K562 (cell line): ENCODE measurements around the gene CELF4. TPM values are rescaled to one million over a fixed set of nuclear protein-coding genes. Genes with fewer than 3 reads are reported as not detected.

ENCODE experiments used
- ATAC-seq: fragments of 200-7000 bp; cut with Tn5 transposase; 3 replicates; pipeline ENCODE4 v1.9.1; 2020; ENCODE audit warnings: moderate library complexity
- BruUV-seq: library from RNA; stranded (reverse); fragments of 400-500 nt; replicated peaks from 2 replicates; lab custom pipeline; 2021; lab: Mats Ljungman, UMichigan
- CTCF ChIA-PET: fragments of 300-600 bp; formaldehyde crosslinking; extraction: SDS; loops from one replicate; lab custom pipeline; 2021; ENCODE audit warnings: low intra/inter-chr PET ratio; lab: Yijun Ruan, JAX
- POLR2A ChIA-PET: fragments of 300-600, 350-650 bp; sonication (Branson Sonifier 250); formaldehyde crosslinking; extraction: SDS; loops from one replicate; lab custom pipeline; 2021; ENCODE audit warnings: antibody characterized with exemption, inconsistent platforms; lab: Yijun Ruan, JAX
- DNase-seq, 4 experiments: peaks; one replicate each; pipeline versions ENCODE4 v3.0.0 to v3.0.0-alpha.2; 2011 to 2018; ENCODE audit warnings: low spot score in 3 of 4, mixed read lengths in 3 of 4; ENCODE audit errors: extremely low read depth in 1 of 4
- FAIRE-seq: peaks from 2 replicates; lab custom pipeline; 2011; peaks lifted over from hg19 to GRCh38; lab: Jason Lieb, UNC
- H2AFZ ChIP-seq: 2 replicates; pipeline ENCODE4 v1.6.0; 2011; ENCODE audit warnings: low read depth, low read length, control low read depth, inconsistent platforms
- H3K27ac ChIP-seq: fragments of 200-600 bp; 3 replicates; pipeline ENCODE4 v1.8.0; 2011; ENCODE audit warnings: low read depth, mild to moderate bottlenecking, control low read depth, inconsistent platforms, low read length, moderate library complexity, mixed read lengths; ENCODE audit errors: extremely low read depth
- H3K27me3 ChIP-seq, 2 experiments: fragments of 300-600 bp in 1 of 2; 2 replicates in 1 of 2; 3 replicates in 1 of 2; pipeline versions ENCODE4 v1.6.0 to v1.8.0; 2011; ENCODE audit warnings: inconsistent platforms in 2 of 2, low read length in 2 of 2, mild to moderate bottlenecking in 1 of 2, mixed read lengths in 1 of 2, moderate library complexity in 1 of 2; ENCODE audit not compliant: control insufficient read depth in 2 of 2, insufficient read depth in 2 of 2
- H3K36me3 ChIP-seq: fragments of 300-600 bp; 3 replicates; pipeline ENCODE4 v1.8.0; 2011; ENCODE audit warnings: mild to moderate bottlenecking, low read length, inconsistent platforms; ENCODE audit not compliant: control insufficient read depth, insufficient read depth
- H3K4me1 ChIP-seq, 2 experiments: fragments of 200-600 bp in 1 of 2; replicated peaks in 1 of 2; 2 replicates in 1 of 2; 3 replicates in 1 of 2; pipeline versions ENCODE4 v1.5.1 to v1.8.0; 2011; ENCODE audit warnings: inconsistent platforms in 2 of 2, low read length in 2 of 2, mild to moderate bottlenecking in 1 of 2, mixed read lengths in 1 of 2, moderate library complexity in 1 of 2; ENCODE audit not compliant: control insufficient read depth in 2 of 2, insufficient read depth in 2 of 2
- H3K4me2 ChIP-seq: 2 replicates; pipeline ENCODE4 v1.6.1; 2011; ENCODE audit warnings: low read length, control low read depth, inconsistent platforms, mixed read lengths; ENCODE audit not compliant: insufficient read depth
- H3K4me3 ChIP-seq: fragments of 200-600 bp; sonication (generic), shearing (Covaris generic); 2 replicates; pipeline ENCODE4 v1.5.1; 2016; ENCODE audit warnings: control low read depth, inconsistent platforms
- H3K79me2 ChIP-seq: fragments of 200-600 bp; 3 replicates; pipeline ENCODE4 v1.8.0; 2011; ENCODE audit warnings: low read length, inconsistent platforms; ENCODE audit not compliant: control insufficient read depth, insufficient read depth
- H3K9ac ChIP-seq, 2 experiments: 2 replicates each; pipeline versions ENCODE4 v1.6.0 to v1.6.1; 2011; ENCODE audit warnings: low read depth in 2 of 2, low read length in 2 of 2, control low read depth in 1 of 2, inconsistent platforms in 1 of 2, mild to moderate bottlenecking in 1 of 2, mixed read lengths in 1 of 2; ENCODE audit not compliant: insufficient read depth in 1 of 2
- H3K9me1 ChIP-seq: one replicate; pipeline ENCODE4 v1.6.0; 2011; ENCODE audit warnings: inconsistent platforms, mild to moderate bottlenecking, low read length, moderate library complexity; ENCODE audit not compliant: control insufficient read depth, insufficient read depth
- H3K9me3 ChIP-seq: replicated peaks from 2 replicates; pipeline ENCODE4 v1.5.1; 2011; ENCODE audit warnings: low read depth, low read length, inconsistent platforms; ENCODE audit not compliant: control insufficient read depth, insufficient read depth
- H4K20me1 ChIP-seq: replicated peaks from 2 replicates; pipeline ENCODE4 v1.6.1; 2011; ENCODE audit warnings: low read length, inconsistent platforms, mixed read lengths; ENCODE audit not compliant: control insufficient read depth, insufficient read depth
- CCNT2 ChIP-seq: IDR thresholded peaks from 2 replicates; pipeline ENCODE4 v1.6.1; 2011; ENCODE audit warnings: borderline replicate concordance, low read depth, mild to moderate bottlenecking, moderate library complexity, mixed read lengths, low read length; ENCODE audit not compliant: insufficient read length; ENCODE audit errors: extremely low read depth
- MTA3 ChIP-seq: fragments of 450-650 bp; formaldehyde crosslinking; IDR thresholded peaks from 2 replicates; pipeline ENCODE4 v1.6.1; 2017; ENCODE audit warnings: mild to moderate bottlenecking, borderline replicate concordance
- PHF8 ChIP-seq: fragments of 200-600 bp; sonication (generic); IDR thresholded peaks from 2 replicates; pipeline ENCODE4 v1.6.1; 2012; ENCODE audit warnings: mixed run types, mild to moderate bottlenecking, inconsistent platforms, low read length, moderate library complexity, borderline replicate concordance
- POLR2G ChIP-seq: fragments of 200-400 bp; formaldehyde crosslinking; IDR thresholded peaks from 2 replicates; pipeline ENCODE4 v1.6.1; 2017; ENCODE audit warnings: low read depth, mild to moderate bottlenecking, antibody characterized with exemption, low read length, moderate library complexity
- RBFOX2 ChIP-seq: fragments of 200-400 bp; formaldehyde crosslinking; IDR thresholded peaks from 2 replicates; pipeline ENCODE4 v1.6.1; 2017; ENCODE audit warnings: low read depth, mild to moderate bottlenecking, low read length, moderate library complexity
- VEZF1 ChIP-seq: fragments of 200-800 bp; sonication (Bioruptor generic); IDR thresholded peaks from 2 replicates; pipeline ENCODE4 v1.6.1; 2017; ENCODE audit warnings: missing genetic modification characterization, missing compliant biosample characterization
- ZFX ChIP-seq: sonication (generic); formaldehyde crosslinking; IDR thresholded peaks from 2 replicates; pipeline ENCODE4 v1.8.0; 2022; ENCODE audit warnings: mild to moderate bottlenecking, missing genetic modification reagents, moderate library complexity
- WGBS: fragments of 100-300 bp; shearing (Covaris generic); methylation state at CpG from one replicate; pipeline ENCODE4 v1.1.6; 2016; ENCODE audit warnings: low coverage, mixed read lengths; ENCODE audit not compliant: insufficient coverage; ENCODE audit errors: missing lambda C conversion rate; 5-methylcytosine and 5-hydroxymethylcytosine counted together
- in situ Hi-C: fragments of 300-500 bp; cut with MboI; formaldehyde crosslinking; loops from 4 replicates; pipeline ENCODE4 v1.15.0; 2018; ENCODE audit warnings: inconsistent platforms, mixed read lengths
- intact Hi-C: fragments of 100-400 bp; cut with micrococcal nuclease; formaldehyde crosslinking; loops from 2 replicates; pipeline ENCODE4 v1.14.2; 2022
- polyA plus RNA-seq, 8 experiments: library from polyadenylated mRNA; depleted of rRNA in 4 of 8; stranded (reverse) in 5 of 8; unstranded in 3 of 8; fragments of >200 nt; fragmentation: Nextera tagmentation in 2 of 8; fragmentation: Illumina TruSeq in 1 of 8; extraction: Ambion mirVana in 2 of 8; extraction: Trizol in 1 of 8; gene quantifications; 2 replicates each; pipeline versions ENCODE4 v1.2.1 to v1.2.3, GENCODE V29; 2011 to 2014; ENCODE audit warnings: inconsistent platforms in 1 of 8, missing spikeins in 1 of 8
- total RNA-seq, 7 experiments: library from RNA; depleted of rRNA in 6 of 7; stranded (reverse); fragments of >200 nt in 6 of 7; fragmentation: Illumina TruSeq in 2 of 7; extraction: Trizol in 2 of 7; gene quantifications; 2 replicates each; pipeline versions ENCODE4 v1.2.1 to v1.2.3, GENCODE V29; 2011 to 2021; ENCODE audit warnings: low replicate concordance in 1 of 7
- TF ChIP-seq, protein P1 (sequence below): sonication (generic); formaldehyde crosslinking; IDR thresholded peaks from 2 replicates; pipeline ENCODE4 v1.9.0; 2022; ENCODE audit warnings: mild to moderate bottlenecking, missing genetic modification reagents

The CELF4 gene
- total and polyA plus RNA-seq, 9 of the 15 experiments (the other 6 are each of a cell fraction or from before 2014, with no cell fraction given) = 0.04 to 0.24 (median 0.07) TPM; not detected in 3

DNA sequence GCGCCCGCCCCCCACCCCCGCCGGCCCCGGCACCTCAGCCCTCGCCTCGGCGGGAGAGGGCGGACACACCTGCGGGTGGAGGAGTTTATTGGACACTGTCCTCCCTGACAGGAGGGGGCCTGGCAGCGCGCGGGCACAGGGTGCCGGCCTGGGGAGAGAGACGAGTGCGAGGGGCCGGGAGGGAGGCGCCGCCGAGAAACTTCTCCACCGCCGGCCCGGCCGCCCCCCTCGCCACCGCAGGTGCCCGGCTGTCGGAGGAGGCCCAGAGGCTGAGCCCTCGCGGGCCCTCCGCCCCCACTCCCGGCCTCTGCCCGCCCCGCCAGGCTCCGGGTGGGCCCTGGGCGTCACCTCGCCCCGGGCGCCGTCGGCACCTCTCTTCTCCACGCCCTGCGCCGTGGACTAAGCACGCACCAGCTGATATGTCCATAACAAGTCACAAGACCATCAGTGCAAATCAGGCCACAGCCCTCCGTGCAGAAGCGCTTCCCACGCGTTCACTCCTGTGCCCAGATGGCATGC lies 311.3 kb downstream of the CELF4 start:
- Histone ChIP-seq H3K4me3 (peak overlapping the region; percentile 36), H3K9me3 (no peaks in the 10 kb centered on the region), H3K36me3 (no peaks in the 10 kb centered on the region), H4K20me1 (peaks cover 2% of the 10 kb centered on the region; the same call in 1 of the 2 replicates), H3K9ac (peak overlapping the region in 1 of 2 experiments; percentile 85; a peak in 3 of 4 replicates), H3K27me3 (peaks cover 3 to 20% of the 10 kb centered on the region in 2 experiments; a peak in 4 of 5 replicates), H3K79me2 (no peaks in the 10 kb centered on the region), H3K4me2 (peak overlapping the region; percentile 57), H2AFZ (peak overlapping the region; percentile 65), H3K9me1 (no peaks in the 10 kb centered on the region), H3K4me1 (peaks cover 0 to 13% of the 10 kb centered on the region in 2 experiments; a peak in 2 of 5 replicates), H3K27ac (no peak overlapping the region)
- in situ Hi-C loops (no loop called here), intact Hi-C loops (loop anchor here (10.0 kb wide), 1 partner anchor 309 kb away; no protein-coding TSS in a partner anchor)
- peak; percentile 12 for ATAC-seq
- WGBS = 10% methylated on average over 27 of the region's 49 CpGs
- FAIRE-seq = no peak
- ChIA-PET CTCF (no interaction called here), POLR2A (no interaction called here)
- TF ChIP-seq VEZF1 (0 out of 2 replicates have a peak, but pooled peaks have one; percentile 2), ZFX (CRISPR knock-in tag) (peak; percentile 30; the same call in 1 of the 2 replicates), RBFOX2 (peak; percentile 35; the same call in 1 of the 2 replicates), POLR2G (peak; percentile 43; the same call in 1 of the 2 replicates), PHF8 (peak; percentile 50; the same call in 1 of the 2 replicates), MTA3 (no peak), CCNT2 (peak; percentile 3)
- TF ChIP-seq, protein P1, sequence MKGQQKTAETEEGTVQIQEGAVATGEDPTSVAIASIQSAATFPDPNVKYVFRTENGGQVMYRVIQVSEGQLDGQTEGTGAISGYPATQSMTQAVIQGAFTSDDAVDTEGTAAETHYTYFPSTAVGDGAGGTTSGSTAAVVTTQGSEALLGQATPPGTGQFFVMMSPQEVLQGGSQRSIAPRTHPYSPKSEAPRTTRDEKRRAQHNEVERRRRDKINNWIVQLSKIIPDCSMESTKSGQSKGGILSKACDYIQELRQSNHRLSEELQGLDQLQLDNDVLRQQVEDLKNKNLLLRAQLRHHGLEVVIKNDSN (CRISPR knock-in tag) = no peak
- BruUV-seq = no TSS peak
- DNase-seq = peak in 1 of 4 experiments; percentile 45
